H1 (cell line): Measurements from ENCODE around the gene ZNF771. TPM values are rescaled to one million over a fixed set of nuclear protein-coding genes. Genes with fewer than 3 reads are reported as not detected.

ENCODE experiments used
- ASH2L ChIP-seq: fragments of 200-600, 300-600 bp; sonication (generic); IDR thresholded peaks from one replicate; pipeline ENCODE4 v1.7.1; 2017; ENCODE audit warnings: low read length
- ATF3 ChIP-seq: IDR thresholded peaks from 2 replicates; pipeline ENCODE4 v1.6.1; 2011; ENCODE audit warnings: low read depth, mild to moderate bottlenecking, low read length; ENCODE audit not compliant: insufficient read depth
- BACH1 ChIP-seq: IDR thresholded peaks from 2 replicates; pipeline ENCODE4 v1.6.1; 2012; ENCODE audit warnings: low read length, improper control_type of control experiment
- CHD1 ChIP-seq: IDR thresholded peaks from 2 replicates; pipeline ENCODE4 v1.6.1; 2012; ENCODE audit warnings: low read depth, low read length, improper control_type of control experiment
- EP300 ChIP-seq, 2 experiments: IDR thresholded peaks; 1 replicate in 1 of 2; 2 replicates in 1 of 2; pipeline ENCODE4 v1.6.1; 2011 to 2012; ENCODE audit warnings: low read depth in 2 of 2, low read length in 2 of 2, mild to moderate bottlenecking in 2 of 2, borderline replicate concordance in 1 of 2, inconsistent platforms in 1 of 2, moderate library complexity in 1 of 2
- EZH2 ChIP-seq: fragments of 200-600 bp; sonication (generic); IDR thresholded peaks from 2 replicates; pipeline ENCODE4 v1.7.1; 2012; ENCODE audit warnings: low read depth, mild to moderate bottlenecking, moderate library complexity, low read length, inconsistent platforms; ENCODE audit not compliant: severe bottlenecking
- GABPA ChIP-seq: IDR thresholded peaks from 2 replicates; pipeline ENCODE4 v1.6.1; 2011; ENCODE audit warnings: mild to moderate bottlenecking, low read length, moderate library complexity, borderline replicate concordance; ENCODE audit not compliant: insufficient read depth
- HDAC2 ChIP-seq, 2 experiments: fragments of 300-600 bp in 1 of 2; sonication (generic) in 1 of 2; IDR thresholded peaks; 2 replicates each; pipeline ENCODE4 v1.6.1; 2011 to 2012; ENCODE audit warnings: low read depth in 2 of 2, low read length in 2 of 2, mild to moderate bottlenecking in 2 of 2, moderate library complexity in 2 of 2, borderline replicate concordance in 1 of 2, inconsistent platforms in 1 of 2
- POLR2A ChIP-seq, 2 experiments: IDR thresholded peaks; 1 replicate in 1 of 2; 2 replicates in 1 of 2; pipeline ENCODE4 v1.6.1; 2011; ENCODE audit warnings: low read depth in 2 of 2, low read length in 2 of 2, mild to moderate bottlenecking in 2 of 2; ENCODE audit errors: control extremely low read depth in 1 of 2
- RFX5 ChIP-seq: IDR thresholded peaks from 2 replicates; pipeline ENCODE4 v1.6.1; 2011; ENCODE audit warnings: low read depth, low read length, improper control_type of control experiment, borderline replicate concordance
- SP1 ChIP-seq: IDR thresholded peaks from 2 replicates; pipeline ENCODE4 v1.6.1; 2011; ENCODE audit warnings: low read depth, low read length
- SUZ12 ChIP-seq: fragments of 200-600 bp; sonication (generic); IDR thresholded peaks from 2 replicates; pipeline ENCODE4 v1.6.1; 2012; ENCODE audit warnings: mild to moderate bottlenecking, inconsistent platforms, low read length, moderate library complexity, mixed read lengths
- TAF1 ChIP-seq: IDR thresholded peaks from 2 replicates; pipeline ENCODE4 v1.6.1; 2011; ENCODE audit warnings: mild to moderate bottlenecking, low read depth, low read length
- TAF7 ChIP-seq: optimal IDR thresholded peaks from 2 replicates; pipeline ENCODE3; 2011; ENCODE audit warnings: low read depth, mild to moderate bottlenecking, inconsistent platforms, low read length, moderate library complexity, borderline replicate concordance
- YY1 ChIP-seq: IDR thresholded peaks from 2 replicates; pipeline ENCODE4 v1.6.1; 2011; ENCODE audit warnings: low read depth, mild to moderate bottlenecking, low read length
- ZNF274 ChIP-seq: IDR thresholded peaks from 2 replicates; pipeline ENCODE4 v1.7.0; 2012; ENCODE audit warnings: low read length, borderline replicate concordance; ENCODE audit errors: extremely low read depth
- polyA plus RNA-seq, 7 experiments: library from polyadenylated mRNA; depleted of rRNA in 3 of 7; stranded (reverse) in 5 of 7; unstranded in 2 of 7; fragments of >200 nt in 5 of 7; fragments of 200-250 nt in 2 of 7; gene quantifications; 1 replicate in 5 of 7; 2 replicates in 1 of 7; 4 replicates in 1 of 7; pipeline versions ENCODE4 v1.2.1 to v1.2.3, GENCODE V29; 2011 to 2013; ENCODE audit warnings: missing spikeins in 2 of 7, mixed read lengths in 2 of 7
- total RNA-seq: library from RNA; stranded (reverse); fragmentation: NEBNext Ultra II Directional; extraction: Animal tissue kit (Norgen Biotek cat#: 25700); gene quantifications from 2 replicates; pipeline ENCODE4 v1.2.1, GENCODE V29; 2021
- TF ChIP-seq, protein P1 (sequence below): IDR thresholded peaks from 2 replicates; pipeline ENCODE4 v1.6.1; 2012; ENCODE audit warnings: low read length, inconsistent platforms
- TF ChIP-seq, protein P2 (sequence below), 3 experiments: IDR thresholded peaks; 1 replicate in 2 of 3; 2 replicates in 1 of 3; pipeline versions ENCODE4 v1.5.1 to v1.6.1; 2011; ENCODE audit warnings: low read length in 3 of 3, mild to moderate bottlenecking in 3 of 3, inconsistent platforms in 2 of 3, low read depth in 1 of 3, moderate library complexity in 1 of 3; ENCODE audit not compliant: insufficient read depth in 1 of 3; ENCODE audit errors: control extremely low read depth in 1 of 3
- TF ChIP-seq, protein P3 (sequence below): IDR thresholded peaks from 2 replicates; pipeline ENCODE4 v1.6.1; 2011; ENCODE audit warnings: low read length, improper control_type of control experiment

The ZNF771 gene
- total and polyA plus RNA-seq, 2 of the 8 experiments (the other 6 are each of a cell fraction or from before 2014, with no cell fraction given): 10.6 to 15.7 TPM

DNA sequence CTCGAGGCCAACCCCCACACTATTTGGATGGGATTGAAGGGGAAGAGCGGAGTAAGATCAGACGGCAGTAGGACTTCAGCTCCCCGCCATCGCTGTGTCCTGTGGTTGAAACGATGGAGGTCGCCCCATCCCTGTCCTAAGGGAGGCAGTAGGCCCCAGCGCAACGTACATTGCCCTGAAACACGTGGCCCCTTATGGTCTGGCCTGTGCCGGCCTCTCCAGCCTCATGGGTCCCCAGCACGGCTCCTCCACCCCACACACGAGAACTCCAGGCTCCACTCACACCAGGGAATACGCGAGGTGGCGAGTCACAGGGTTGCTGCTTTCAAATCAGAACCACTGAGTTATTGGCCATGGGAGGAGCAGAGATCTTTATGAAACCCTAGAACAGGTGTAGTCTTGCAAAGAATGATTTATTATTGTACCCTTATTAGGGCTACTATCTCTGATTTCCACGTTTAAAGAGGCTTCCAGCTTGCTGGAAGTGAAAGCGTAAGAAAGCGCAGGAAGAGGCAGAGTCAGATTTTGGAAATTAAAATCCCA is 23.1 kb downstream of the ZNF771 start (continued):
- TF ChIP-seq, protein P1, sequence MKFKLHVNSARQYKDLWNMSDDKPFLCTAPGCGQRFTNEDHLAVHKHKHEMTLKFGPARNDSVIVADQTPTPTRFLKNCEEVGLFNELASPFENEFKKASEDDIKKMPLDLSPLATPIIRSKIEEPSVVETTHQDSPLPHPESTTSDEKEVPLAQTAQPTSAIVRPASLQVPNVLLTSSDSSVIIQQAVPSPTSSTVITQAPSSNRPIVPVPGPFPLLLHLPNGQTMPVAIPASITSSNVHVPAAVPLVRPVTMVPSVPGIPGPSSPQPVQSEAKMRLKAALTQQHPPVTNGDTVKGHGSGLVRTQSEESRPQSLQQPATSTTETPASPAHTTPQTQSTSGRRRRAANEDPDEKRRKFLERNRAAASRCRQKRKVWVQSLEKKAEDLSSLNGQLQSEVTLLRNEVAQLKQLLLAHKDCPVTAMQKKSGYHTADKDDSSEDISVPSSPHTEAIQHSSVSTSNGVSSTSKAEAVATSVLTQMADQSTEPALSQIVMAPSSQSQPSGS: no peak
- TF ChIP-seq TAF7: no peak
- no peak for TF ChIP-seq SP1
- no peak; a peak in 1 of 3 replicates for TF ChIP-seq POLR2A (IDR thresholded peaks at IDR 0.05; ENCODE audit: control extremely low read depth in 1 of 2, low read depth in 2 of 2, low read length in 2 of 2)
- TF ChIP-seq BACH1: no peak
- 0 out of 4 replicates have a peak, but pooled peaks have one; percentile 10 to 32 for TF ChIP-seq HDAC2 (IDR thresholded peaks at IDR 0.05; ENCODE audit: borderline replicate concordance in 1 of 2, low read depth in 2 of 2, low read length in 2 of 2)
- TF ChIP-seq TAF1: no peak
- TF ChIP-seq EP300 (IDR thresholded peaks at IDR 0.05; ENCODE audit: borderline replicate concordance in 1 of 2, low read depth in 2 of 2, low read length in 2 of 2): no peak
- TF ChIP-seq SUZ12: no peak
- no peak for TF ChIP-seq EZH2
- TF ChIP-seq, protein P2, sequence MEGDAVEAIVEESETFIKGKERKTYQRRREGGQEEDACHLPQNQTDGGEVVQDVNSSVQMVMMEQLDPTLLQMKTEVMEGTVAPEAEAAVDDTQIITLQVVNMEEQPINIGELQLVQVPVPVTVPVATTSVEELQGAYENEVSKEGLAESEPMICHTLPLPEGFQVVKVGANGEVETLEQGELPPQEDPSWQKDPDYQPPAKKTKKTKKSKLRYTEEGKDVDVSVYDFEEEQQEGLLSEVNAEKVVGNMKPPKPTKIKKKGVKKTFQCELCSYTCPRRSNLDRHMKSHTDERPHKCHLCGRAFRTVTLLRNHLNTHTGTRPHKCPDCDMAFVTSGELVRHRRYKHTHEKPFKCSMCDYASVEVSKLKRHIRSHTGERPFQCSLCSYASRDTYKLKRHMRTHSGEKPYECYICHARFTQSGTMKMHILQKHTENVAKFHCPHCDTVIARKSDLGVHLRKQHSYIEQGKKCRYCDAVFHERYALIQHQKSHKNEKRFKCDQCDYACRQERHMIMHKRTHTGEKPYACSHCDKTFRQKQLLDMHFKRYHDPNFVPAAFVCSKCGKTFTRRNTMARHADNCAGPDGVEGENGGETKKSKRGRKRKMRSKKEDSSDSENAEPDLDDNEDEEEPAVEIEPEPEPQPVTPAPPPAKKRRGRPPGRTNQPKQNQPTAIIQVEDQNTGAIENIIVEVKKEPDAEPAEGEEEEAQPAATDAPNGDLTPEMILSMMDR (IDR thresholded peaks at IDR 0.05; ENCODE audit: control extremely low read depth in 1 of 3, insufficient read depth in 1 of 3, low read depth in 1 of 3, low read length in 3 of 3): peak in 2 of 3 experiments; percentile 22 to 45; a peak in 1 of 4 replicates
- no peak for TF ChIP-seq ZNF274
- no peak for TF ChIP-seq ASH2L
- TF ChIP-seq CHD1: no peak
- TF ChIP-seq RFX5: no peak
- no peak for TF ChIP-seq YY1
- TF ChIP-seq ATF3: no peak
- TF ChIP-seq, protein P3, sequence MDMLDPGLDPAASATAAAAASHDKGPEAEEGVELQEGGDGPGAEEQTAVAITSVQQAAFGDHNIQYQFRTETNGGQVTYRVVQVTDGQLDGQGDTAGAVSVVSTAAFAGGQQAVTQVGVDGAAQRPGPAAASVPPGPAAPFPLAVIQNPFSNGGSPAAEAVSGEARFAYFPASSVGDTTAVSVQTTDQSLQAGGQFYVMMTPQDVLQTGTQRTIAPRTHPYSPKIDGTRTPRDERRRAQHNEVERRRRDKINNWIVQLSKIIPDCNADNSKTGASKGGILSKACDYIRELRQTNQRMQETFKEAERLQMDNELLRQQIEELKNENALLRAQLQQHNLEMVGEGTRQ: no peak
- TF ChIP-seq GABPA: no peak
